ENCODE measurements around the gene TMC1. TPM values are rescaled to one million over a fixed set of nuclear protein-coding genes. Genes with fewer than 3 reads are reported as not detected.

Gene TMC1
- total and polyA plus RNA-seq, 2 of the 13 experiments (the other 11 are each of a cell fraction or from before 2014, with no cell fraction given): 0.02 to 0.03 TPM

GRCh38 chr9:72564479-72565281 lies 43.3 kb downstream of the TMC1 start:
- Histone ChIP-seq H2AFZ (ENCODE audit: low read length) (no peak overlapping the region), H3K9me3 (ENCODE audit: low read length) (no peaks in the 10 kb centered on the region), H4K20me1 (ENCODE audit: insufficient read depth, low read length) (no peaks in the 10 kb centered on the region), H3K79me2 (ENCODE audit: insufficient read depth, low read length) (no peaks in the 10 kb centered on the region), H3K27ac (ENCODE audit: extremely low read length, insufficient read depth, low read length) (no peak overlapping the region), H3K4me2 (ENCODE audit: low read depth, low read length) (no peak overlapping the region), H3K9ac (ENCODE audit: insufficient read depth, low read depth, low read length) (no peak overlapping the region), H3K4me1 (ENCODE audit: insufficient read depth, low read length) (no peaks in the 10 kb centered on the region), H3K27me3 (ENCODE audit: control insufficient read depth in 1 of 2, insufficient read depth in 2 of 2, low read length in 2 of 2) (no peaks in the 10 kb centered on the region), H3K36me3 (replicated peaks in 1 of 2; ENCODE audit: control insufficient read depth in 1 of 2, insufficient read depth in 2 of 2, low read length in 2 of 2) (no peaks in the 10 kb centered on the region), H3K4me3 (replicated peaks in 1 of 3; ENCODE audit: insufficient read depth in 1 of 3, low read depth in 2 of 3, low read length in 3 of 3) (no peak overlapping the region)
- TF ChIP-seq KDM5A (IDR thresholded peaks at IDR 0.05; ENCODE audit: borderline replicate concordance, low read length) (no peak), RELA (CRISPR knock-in tag; IDR thresholded peaks at IDR 0.05) (no peak), ZNF331 (CRISPR knock-in tag; IDR thresholded peaks at IDR 0.05) (no peak), XRCC5 (optimal IDR thresholded peaks at IDR 0.05; ENCODE audit: low read length) (no peak), PHB2 (IDR thresholded peaks at IDR 0.05; ENCODE audit: partially characterized antibody) (no peak), ZNF337 (CRISPR knock-in tag; IDR thresholded peaks at IDR 0.05; ENCODE audit: borderline replicate concordance, low read depth) (no peak), RFX1 (IDR thresholded peaks at IDR 0.05) (no peak), ZNF547 (CRISPR knock-in tag; IDR thresholded peaks at IDR 0.05) (no peak), POLR2A (IDR thresholded peaks at IDR 0.05; ENCODE audit: insufficient read depth in 1 of 2, low read depth in 2 of 2, low read length in 2 of 2) (no peak), MTA1 (CRISPR knock-in tag; IDR thresholded peaks at IDR 0.05; ENCODE audit: borderline replicate concordance) (no peak), HINFP (CRISPR knock-in tag; IDR thresholded peaks at IDR 0.05; ENCODE audit: low read depth) (no peak), ZNF749 (CRISPR knock-in tag; IDR thresholded peaks at IDR 0.05; ENCODE audit: borderline replicate concordance) (no peak), ISL2 (CRISPR knock-in tag; IDR thresholded peaks at IDR 0.05) (no peak), KAT8 (CRISPR knock-in tag; IDR thresholded peaks at IDR 0.05) (no peak), HNRNPUL1 (IDR thresholded peaks at IDR 0.05; ENCODE audit: low read depth, low read length) (no peak), ZMYM3 (CRISPR knock-in tag; IDR thresholded peaks at IDR 0.05) (no peak)
- no TSS peak for BruUV-seq (replicated peaks)
- no peak for ATAC-seq
- in situ Hi-C loops (cut with HindIII; ENCODE audit: extremely low pct_ligation_motif_present, low pct_unique_long_range_greater_than_20kb): no loop called here
- 25% methylated on average over 2 of the region's 2 CpGs for WGBS (ENCODE audit: low lambda C conversion rate)
- CTCF ChIA-PET (ENCODE audit: low intra/inter-chr PET ratio, low total read pairs): no interaction called here
- DNase-seq (ENCODE audit: low spot score): no peak
- no peak for FAIRE-seq
- intact Hi-C loops (cut with micrococcal nuclease; ENCODE audit: unreplicated experiment): no loop called here
- POLR2A ChIA-PET: no interaction called here

Measured in HepG2 (cell line).